Adrenal gland (tissue), 12 donors: ENCODE results near the gene ST3GAL3. TPM values are rescaled to one million over a fixed set of nuclear protein-coding genes. Genes with fewer than 3 reads are reported as not detected.

Experiments
- DNase-seq, 7 donors: peaks; one replicate each; pipeline ENCODE4 v3.0.0-alpha.2; 2019 to 2020
- H3K27ac ChIP-seq, 5 donors: fragments of 200-600 bp; sonication (generic) in 4 of 5; 1 replicate in 3 of 5; 2 replicates in 2 of 5; pipeline versions ENCODE4 v1.5.1 to v1.8.0; 2016 to 2020; ENCODE audit warnings: mild to moderate bottlenecking in 1 of 5
- H3K27me3 ChIP-seq: fragments of 200-600 bp; 2 replicates; pipeline ENCODE4 v1.8.0; 2021
- H3K36me3 ChIP-seq, 2 donors: fragments of 200-600 bp; replicated peaks in 1 of 2; 1 replicate in 1 of 2; 2 replicates in 1 of 2; pipeline versions ENCODE4 v1.5.1 to v1.8.0; 2018 to 2022
- H3K4me1 ChIP-seq, 2 donors: fragments of 200-600 bp; replicated peaks in 1 of 2; 1 replicate in 1 of 2; 2 replicates in 1 of 2; pipeline versions ENCODE4 v1.5.1 to v1.8.0; 2018 to 2021
- H3K4me3 ChIP-seq, 4 donors: fragments of 200-600 bp; sonication (generic) in 3 of 4; one replicate each; pipeline ENCODE4 v1.5.1; 2016 to 2018
- H3K9me3 ChIP-seq, 3 donors: fragments of 200-600 bp; sonication (generic) in 1 of 3; replicated peaks in 1 of 3; 1 replicate in 2 of 3; 2 replicates in 1 of 3; pipeline versions ENCODE4 v1.5.1 to v1.8.0; 2016 to 2021
- CTCF ChIP-seq, 6 experiments: fragments of 450-650 bp in 4 of 6; fragments of 200-600 bp in 2 of 6; sonication (generic) in 1 of 6; IDR thresholded peaks; 1 replicate in 5 of 6; 2 replicates in 1 of 6; pipeline versions ENCODE4 v1.5.1 to v1.8.0; 2016 to 2021; ENCODE audit warnings: antibody characterized with exemption in 6 of 6, mild to moderate bottlenecking in 2 of 6, moderate library complexity in 1 of 6
- POLR2A ChIP-seq, 2 donors: fragments of 450-650 bp; IDR thresholded peaks; one replicate each; pipeline ENCODE4 v1.6.1; 2017; ENCODE audit warnings: antibody characterized with exemption in 2 of 2, mild to moderate bottlenecking in 2 of 2, moderate library complexity in 1 of 2
- whole genome bisulfite sequencing, 4 donors: extraction: QIAGEN DNeasy Blood & Tissue Kit in 2 of 4; methylation state at CpG; one replicate each; pipeline versions ENCODE4 v1.1.5 to v1.1.7; 2013 to 2017; 5-methylcytosine and 5-hydroxymethylcytosine counted together
- intact Hi-C, 2 donors: fragments of 100-400 bp; cut with DNase I; formaldehyde crosslinking; loops; one replicate each; pipeline versions ENCODE4 v1.14.1 to v1.15.0; 2022 to 2023
- polyA plus RNA-seq, 3 donors: library from polyadenylated mRNA; stranded (reverse); fragments of 200-250 nt in 2 of 3; fragments of 350-450 nt in 1 of 3; fragmentation: Illumina TruSeq in 1 of 3; extraction: RNeasy Lipid Tissue Mini Kit (QIAGEN cat#74804) in 1 of 3; gene quantifications; one replicate each; pipeline ENCODE4 v1.2.3, GENCODE V29; 2013 to 2014
- total RNA-seq, 9 donors: library from RNA; depleted of rRNA in 4 of 9; stranded (reverse); fragments of >200 nt in 4 of 9; fragments of 120-200 nt in 1 of 9; fragmentation: NEBNext Ultra II Directional in 1 of 9; extraction: Animal tissue kit (Norgen Biotek cat#: 25700) in 1 of 9; gene quantifications; one replicate each; pipeline versions ENCODE4 v1.1.0 to v1.2.4, GENCODE V29; 2013 to 2023
- donor health status: healthy with polysubstance abuse.
- donor health status: Bipolar disorder and iron deficiency.
- donor health status: DM: yes; HTN: yes; CAD: no.
- donor health status: DM: no; HTN: no; CAD: no.
- donor health status: DM: no; HTN: no; CAD: no.
- donor health status: DM: yes; HTN: yes; CAD: no.

ST3GAL3 gene
- total and polyA plus RNA-seq, 12 donors = 15.6 to 47.5 (median 27.7) TPM

- no peaks in the 10 kb centered on the region for H3K4me1 ChIP-seq
- H3K27me3 ChIP-seq = no peaks in the 10 kb centered on the region
- TF ChIP-seq CTCF (IDR thresholded peaks at IDR 0.05) = no peak
- no peak for TF ChIP-seq POLR2A (IDR thresholded peaks at IDR 0.05)
- no peak for DNase-seq
- intact Hi-C loops = no loop called here
- no peak overlapping the region for H3K27ac ChIP-seq
- peaks cover 0 to 59% of the 10 kb centered on the region in 2 donors for H3K36me3 ChIP-seq
- no peaks in the 10 kb centered on the region for H3K9me3 ChIP-seq
- H3K4me3 ChIP-seq = no peak overlapping the region
- WGBS, 4 donors = 87 to 96% (median 93%) methylated on average over 2 of the region's 2 CpGs
Observed at GRCh38 chr1:43962324-43962723, 255.0 kb downstream of the ST3GAL3 start.

DNA sequence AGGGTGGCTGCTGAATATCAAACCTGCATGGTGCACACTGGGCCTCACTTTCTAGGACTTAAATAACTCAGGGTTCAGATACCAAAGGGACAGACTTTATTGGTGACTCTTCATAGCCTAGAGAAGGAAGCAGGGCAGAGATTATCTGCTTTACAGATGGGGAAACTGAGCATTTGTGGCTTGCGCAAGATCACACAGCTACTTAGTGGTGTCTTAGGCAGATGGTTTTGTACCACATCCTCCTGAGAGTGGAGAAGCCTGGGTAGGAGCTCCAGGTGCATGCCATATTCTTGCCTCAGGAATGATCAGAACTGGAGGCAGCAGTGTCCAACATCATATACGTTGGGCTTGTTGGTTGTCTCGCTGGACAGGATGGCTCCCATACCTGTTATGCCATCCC lies 255.7 kb downstream of the ST3GAL3 start:
- no peak for DNase-seq
- Histone ChIP-seq H3K27me3 (no peaks in the 10 kb centered on the region), H3K4me3 (no peak overlapping the region), H3K36me3 (peaks cover 0 to 53% of the 10 kb centered on the region in 2 donors), H3K9me3 (no peaks in the 10 kb centered on the region), H3K27ac (no peak overlapping the region), H3K4me1 (no peaks in the 10 kb centered on the region)
- TF ChIP-seq POLR2A (IDR thresholded peaks at IDR 0.05) (no peak), CTCF (IDR thresholded peaks at IDR 0.05) (no peak)
- WGBS, 4 donors = 89 to 100% (median 90%) methylated on average over 3 of the region's 3 CpGs
- intact Hi-C loops = no loop called here

DNA sequence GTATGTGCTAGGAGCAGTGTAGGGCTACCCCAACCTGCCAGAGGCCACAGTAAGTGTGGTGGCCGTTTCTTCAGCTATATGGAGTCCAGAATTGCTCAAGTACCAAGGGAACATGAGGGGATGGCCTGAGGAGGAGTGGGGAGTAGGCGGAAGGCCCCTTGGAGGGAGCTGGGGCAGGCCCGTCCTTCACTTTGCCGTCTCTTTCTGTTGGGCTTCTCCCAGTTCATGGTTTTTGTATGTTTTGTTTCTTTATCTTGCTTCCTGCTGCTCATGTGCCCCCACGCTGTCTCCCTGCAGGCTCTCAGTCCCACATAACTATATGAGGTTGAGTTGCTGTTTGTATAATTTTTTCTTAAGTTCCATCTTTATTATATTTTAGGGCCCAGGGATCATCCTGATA lies 256.6 kb downstream of the ST3GAL3 start:
- H3K27me3 ChIP-seq = no peaks in the 10 kb centered on the region
- DNase-seq = no peak
- H3K4me3 ChIP-seq = no peak overlapping the region
- H3K9me3 ChIP-seq = no peaks in the 10 kb centered on the region
- H3K4me1 ChIP-seq = no peaks in the 10 kb centered on the region
- peaks cover 0 to 44% of the 10 kb centered on the region in 2 donors for H3K36me3 ChIP-seq
- TF ChIP-seq CTCF (IDR thresholded peaks at IDR 0.05) = no peak
- no peak for TF ChIP-seq POLR2A (IDR thresholded peaks at IDR 0.05)
- intact Hi-C loops = no loop called here
- H3K27ac ChIP-seq = no peak overlapping the region
- 76 to 88% (median 79%) methylated on average over 4 to 5 of the region's 5 CpGs for WGBS, 4 donors

- H3K27me3 ChIP-seq = no peaks in the 10 kb centered on the region
- peaks cover 2% of the 10 kb centered on the region in 2 donors for H3K4me1 ChIP-seq
- no peak for TF ChIP-seq POLR2A (IDR thresholded peaks at IDR 0.05)
- no peak for TF ChIP-seq CTCF (IDR thresholded peaks at IDR 0.05)
- intact Hi-C loops = no loop called here
- 89 to 98% (median 93%) methylated on average over 3 of the region's 3 CpGs for WGBS, 4 donors
- no peak for DNase-seq
- H3K9me3 ChIP-seq = no peaks in the 10 kb centered on the region
- H3K36me3 ChIP-seq = peaks cover 0 to 31% of the 10 kb centered on the region in 2 donors
- H3K27ac ChIP-seq = no peak overlapping the region
- H3K4me3 ChIP-seq = no peak overlapping the region
Observed at GRCh38 chr1:43965316-43965715, 258.0 kb downstream of the ST3GAL3 start.
